NOMO-1 treated with DMSO at 0.1 percent for 48 hours (cell line): ENCODE measurements around the gene FTO.
A peak's percentile ranks its signal among the peaks of the same experiment; 100 is the strongest.

Source experiments
- DNase-seq: peaks from one replicate; lab custom pipeline; 2025; ENCODE audit not compliant: unreplicated experiment; lab: John Stamatoyannopoulos, UW

FTO gene

GRCh38 chr16:53955221-53955875 is 251.4 kb downstream of the FTO start:
- peak; percentile 56 for DNase-seq

- DNase-seq, result no peak
These were observed 254.5 kb downstream of the FTO start for GRCh38 chr16:53958341-53958880.

- no peak for DNase-seq
These were observed 256.3 kb downstream of the FTO start for GRCh38 chr16:53960050-53960812.

- DNase-seq, result no peak
These were observed 257.1 kb downstream of the FTO start for GRCh38 chr16:53960954-53961616.

GRCh38 chr16:53962041-53962440 is 258.1 kb downstream of the FTO start:
- no peak for DNase-seq

- DNase-seq, result no peak
These were observed 260.3 kb downstream of the FTO start for GRCh38 chr16:53964145-53964790.

- no peak for DNase-seq
These were observed 263.0 kb downstream of the FTO start for GRCh38 chr16:53966821-53967571.

- DNase-seq, result no peak
These were observed 263.6 kb downstream of the FTO start for GRCh38 chr16:53967572-53967971.

GRCh38 chr16:53968454-53968853 is 264.5 kb downstream of the FTO start:
- DNase-seq, result no peak

GRCh38 chr16:53968896-53969295 is 264.9 kb downstream of the FTO start:
- no peak for DNase-seq

GRCh38 chr16:53971616-53972015 is 267.7 kb downstream of the FTO start:
- DNase-seq, result no peak

GRCh38 chr16:53973021-53973420 is 269.1 kb downstream of the FTO start:
- DNase-seq, result no peak

GRCh38 chr16:53974484-53975080 is 270.6 kb downstream of the FTO start:
- DNase-seq, result no peak

GRCh38 chr16:53980675-53981074 is 276.7 kb downstream of the FTO start:
- DNase-seq, result no peak

GRCh38 chr16:53982631-53983042 is 278.7 kb downstream of the FTO start:
- DNase-seq, result no peak

GRCh38 chr16:53984936-53985335 is 281.0 kb downstream of the FTO start:
- no peak for DNase-seq

GRCh38 chr16:53985861-53986260 is 281.9 kb downstream of the FTO start:
- no peak for DNase-seq

- DNase-seq, result no peak
These were observed 282.8 kb downstream of the FTO start for GRCh38 chr16:53986793-53987192.

GRCh38 chr16:53988136-53988535 is 284.2 kb downstream of the FTO start:
- no peak for DNase-seq

GRCh38 chr16:53989597-53989996 is 285.6 kb downstream of the FTO start:
- DNase-seq, result no peak
